Epithelial cell of prostate (primary cell): ENCODE measurements around the gene ARHGAP33.

ENCODE experiments used
- DNase-seq: peaks from one replicate; pipeline ENCODE4 v3.0.0-alpha.2; 2011; ENCODE audit warnings: low read depth, low spot score
- H3K27ac ChIP-seq: fragments of 450-650 bp; 2 replicates; pipeline ENCODE4 v1.5.1; 2017; ENCODE audit warnings: mild to moderate bottlenecking

Gene ARHGAP33

DNA sequence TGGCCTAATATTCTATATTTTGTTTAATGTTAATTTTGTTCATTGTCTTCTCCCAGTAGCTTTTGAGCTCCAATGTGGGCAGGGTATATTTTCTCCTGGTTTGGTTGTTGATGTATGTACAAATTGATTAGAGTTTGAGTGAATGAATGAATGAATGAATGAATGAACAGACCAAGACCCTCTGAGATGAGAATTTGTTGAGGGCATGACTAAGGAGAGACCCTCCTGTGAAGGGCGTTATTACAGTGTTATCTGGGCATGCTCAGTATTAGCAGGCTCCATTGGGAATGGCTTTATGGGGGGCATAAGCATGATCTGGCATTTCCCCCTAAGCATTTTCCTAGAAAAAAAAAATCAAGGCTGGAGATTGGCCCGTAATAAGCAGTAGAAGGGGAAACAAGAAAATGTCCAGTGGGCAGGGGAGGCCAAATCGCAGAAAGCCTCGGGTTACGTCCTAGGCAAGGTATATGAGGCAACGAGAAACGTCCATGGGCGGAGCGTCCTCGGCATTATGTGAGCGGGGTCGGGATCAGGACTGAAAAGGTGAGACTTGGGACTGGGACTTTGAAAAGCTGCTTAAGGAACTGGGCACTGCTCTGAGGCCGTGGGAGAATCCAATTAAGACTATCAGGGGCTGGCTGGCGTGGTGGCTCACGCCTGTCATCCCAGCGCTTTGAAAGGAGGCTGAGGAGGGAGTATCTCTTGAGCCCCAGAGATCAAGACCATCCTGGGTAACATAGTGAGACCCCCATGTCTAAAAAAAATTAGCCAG is 904 bp upstream of the ARHGAP33 start:
- no peak overlapping the region for H3K27ac ChIP-seq
- DNase-seq, result no peak

DNA sequence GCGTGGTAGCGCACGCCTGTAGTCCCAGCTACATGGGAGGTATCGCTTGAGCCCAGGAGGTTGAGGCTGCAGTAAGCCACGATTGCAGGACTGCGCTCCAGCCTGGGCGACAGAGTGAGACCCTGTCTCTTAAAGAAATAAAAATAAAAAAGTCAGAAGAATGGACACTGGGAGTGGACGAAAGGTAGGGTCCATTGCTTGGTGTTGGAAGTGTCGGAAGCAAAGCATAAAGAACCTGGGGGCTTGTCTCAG is 392 bp upstream of the ARHGAP33 start:
- DNase-seq, result no peak
- no peak overlapping the region for H3K27ac ChIP-seq

DNA sequence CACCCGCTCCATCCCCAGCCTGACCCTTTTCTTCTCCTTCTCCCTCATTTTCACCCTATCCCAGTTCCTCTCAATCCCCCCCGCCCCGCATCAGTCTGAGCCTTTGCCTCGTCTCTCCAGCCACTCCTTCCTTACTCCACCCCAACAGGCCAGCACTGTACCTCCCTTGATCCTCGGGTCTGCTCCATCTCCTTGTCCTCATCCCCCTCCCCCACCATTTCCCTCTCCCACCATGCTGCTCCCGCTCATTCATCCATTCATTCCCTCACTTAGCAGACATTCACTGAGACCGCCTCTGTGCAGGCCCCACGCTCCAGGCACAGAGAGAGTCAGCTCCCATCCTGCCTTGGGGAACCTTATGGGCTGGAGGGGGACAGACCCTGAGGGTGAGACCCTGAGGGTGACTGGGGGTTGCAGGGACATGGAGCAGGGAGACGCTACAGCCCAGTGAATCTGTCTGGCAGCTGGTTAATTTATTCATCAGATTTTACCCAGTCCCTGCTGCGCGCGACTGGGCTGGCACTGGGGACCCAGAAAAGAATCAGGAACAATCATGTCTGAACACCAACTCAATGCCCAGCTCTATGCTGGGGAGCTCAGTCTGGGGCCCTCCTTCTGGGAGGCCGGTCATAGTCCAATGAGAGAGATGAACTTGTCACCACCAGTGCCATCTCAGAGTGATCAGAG is 881 bp downstream of the ARHGAP33 start:
- H3K27ac ChIP-seq, result no peak overlapping the region
- DNase-seq, result no peak

- DNase-seq, result no peak
- H3K27ac ChIP-seq, result no peak overlapping the region
Observed at GRCh38 chr19:35777086-35777841, 1.9 kb downstream of the ARHGAP33 start.

GRCh38 chr19:35777961-35778360 is 2.6 kb downstream of the ARHGAP33 start:
- DNase-seq, result no peak
- no peak overlapping the region for H3K27ac ChIP-seq

- H3K27ac ChIP-seq, result no peak overlapping the region
- DNase-seq, result no peak
Observed at GRCh38 chr19:35779033-35779432, 3.7 kb downstream of the ARHGAP33 start.

DNA sequence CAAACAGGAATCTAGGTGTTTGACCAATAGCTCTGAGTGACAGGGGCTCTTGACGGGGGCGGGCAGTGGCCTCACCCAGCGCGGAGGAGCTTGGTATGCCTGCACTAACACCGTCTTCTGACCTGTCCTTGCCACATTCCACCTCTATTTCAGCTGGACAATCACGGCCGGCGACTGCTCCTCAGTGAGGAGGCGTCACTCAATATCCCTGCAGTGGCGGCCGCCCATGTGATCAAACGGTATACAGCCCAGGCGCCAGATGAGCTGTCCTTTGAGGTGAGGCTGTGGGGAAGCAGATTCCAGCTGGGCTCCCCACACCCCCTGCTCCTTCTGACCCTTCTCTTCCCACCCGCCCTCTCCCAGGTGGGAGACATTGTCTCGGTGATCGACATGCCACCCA is 4.7 kb downstream of the ARHGAP33 start:
- H3K27ac ChIP-seq, result no peak overlapping the region
- DNase-seq, result no peak

DNA sequence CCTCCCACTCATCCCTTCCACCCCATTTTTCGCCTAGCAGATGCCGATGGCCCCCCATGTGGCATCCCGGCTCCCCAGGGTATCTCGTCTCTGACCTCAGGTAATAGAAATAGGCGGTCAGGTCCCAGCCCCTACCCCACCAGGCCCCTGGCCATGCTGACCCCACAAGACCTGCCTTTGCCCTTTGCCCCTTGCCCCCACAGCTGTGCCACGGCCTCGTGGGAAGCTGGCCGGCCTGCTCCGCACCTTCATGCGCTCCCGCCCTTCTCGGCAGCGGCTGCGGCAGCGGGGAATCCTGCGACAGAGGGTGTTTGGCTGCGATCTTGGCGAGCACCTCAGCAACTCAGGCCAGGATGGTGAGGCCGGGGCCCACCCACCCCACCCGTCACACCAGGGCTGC is 5.4 kb downstream of the ARHGAP33 start:
- no peak overlapping the region for H3K27ac ChIP-seq
- DNase-seq, result no peak

DNA sequence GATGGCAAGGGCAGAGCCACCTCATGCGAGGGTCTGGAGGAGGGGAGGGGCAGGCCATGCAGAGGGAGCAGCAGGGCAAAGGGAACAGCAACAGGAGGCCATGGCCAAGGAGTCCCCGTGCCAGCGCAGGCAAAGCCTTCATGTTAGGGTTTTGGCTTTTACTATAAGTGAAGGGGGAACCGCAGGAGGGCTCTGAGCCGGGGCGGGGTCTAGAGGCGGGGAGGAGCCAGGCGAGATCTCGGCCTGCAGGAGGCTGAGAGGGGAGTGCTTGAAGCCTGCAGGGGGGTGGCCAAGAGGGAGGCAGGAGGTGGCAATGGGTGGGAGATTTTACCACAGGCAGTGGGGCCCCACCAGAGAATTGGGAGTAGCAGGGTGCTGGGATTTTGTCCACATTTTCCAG is 6.3 kb downstream of the ARHGAP33 start:
- DNase-seq, result no peak
- no peak overlapping the region for H3K27ac ChIP-seq

- no peak for DNase-seq
- no peak overlapping the region for H3K27ac ChIP-seq
Observed at GRCh38 chr19:35782589-35782988, 7.2 kb downstream of the ARHGAP33 start.

DNA sequence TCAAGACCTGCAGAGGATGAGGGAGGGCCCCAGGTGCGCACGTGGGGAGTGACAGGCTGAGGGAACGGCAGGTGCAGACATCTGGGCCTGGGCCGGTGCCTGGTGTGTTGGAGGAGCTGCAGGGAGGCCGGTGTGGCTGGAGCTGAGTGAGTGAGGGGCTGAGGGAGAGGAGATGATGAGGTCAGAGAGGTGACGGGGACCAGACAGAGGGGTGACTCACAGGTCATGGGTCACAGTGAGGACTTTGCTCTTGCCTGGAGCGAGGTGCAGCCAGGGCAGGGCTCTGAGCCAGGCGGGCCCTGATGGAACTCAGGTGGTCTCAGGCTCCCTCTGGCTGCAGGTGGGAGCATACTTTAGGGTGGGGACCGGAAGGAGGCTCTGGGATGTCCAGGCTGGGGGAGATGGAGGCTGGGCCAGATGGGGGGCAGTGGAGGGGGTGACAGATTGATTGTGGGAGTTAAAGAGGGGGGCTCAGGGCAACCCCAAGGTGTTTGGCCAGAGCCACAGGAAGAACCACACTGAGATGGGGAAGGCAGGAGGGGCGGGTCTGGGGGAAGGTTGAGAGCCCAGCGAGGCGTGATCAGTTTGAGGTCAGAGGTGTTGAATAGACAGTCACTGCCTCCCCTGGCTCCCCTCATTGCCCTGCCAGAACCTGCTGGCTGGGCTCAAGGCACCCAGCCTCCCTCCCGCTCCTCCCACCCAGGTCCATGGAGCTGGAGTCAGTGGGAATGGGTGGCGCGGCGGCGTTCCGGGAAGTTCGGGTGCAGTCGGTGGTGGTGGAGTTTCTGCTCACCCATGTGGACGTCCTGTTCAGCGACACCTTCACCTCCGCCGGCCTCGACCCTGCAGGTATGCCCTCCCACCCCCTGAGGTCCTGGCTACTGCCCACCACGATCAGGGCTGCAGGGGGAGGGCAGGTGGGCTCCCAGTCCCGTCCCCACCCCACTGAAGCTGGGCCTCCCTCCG is 8.4 kb downstream of the ARHGAP33 start:
- DNase-seq, result no peak
- no peak overlapping the region for H3K27ac ChIP-seq

DNA sequence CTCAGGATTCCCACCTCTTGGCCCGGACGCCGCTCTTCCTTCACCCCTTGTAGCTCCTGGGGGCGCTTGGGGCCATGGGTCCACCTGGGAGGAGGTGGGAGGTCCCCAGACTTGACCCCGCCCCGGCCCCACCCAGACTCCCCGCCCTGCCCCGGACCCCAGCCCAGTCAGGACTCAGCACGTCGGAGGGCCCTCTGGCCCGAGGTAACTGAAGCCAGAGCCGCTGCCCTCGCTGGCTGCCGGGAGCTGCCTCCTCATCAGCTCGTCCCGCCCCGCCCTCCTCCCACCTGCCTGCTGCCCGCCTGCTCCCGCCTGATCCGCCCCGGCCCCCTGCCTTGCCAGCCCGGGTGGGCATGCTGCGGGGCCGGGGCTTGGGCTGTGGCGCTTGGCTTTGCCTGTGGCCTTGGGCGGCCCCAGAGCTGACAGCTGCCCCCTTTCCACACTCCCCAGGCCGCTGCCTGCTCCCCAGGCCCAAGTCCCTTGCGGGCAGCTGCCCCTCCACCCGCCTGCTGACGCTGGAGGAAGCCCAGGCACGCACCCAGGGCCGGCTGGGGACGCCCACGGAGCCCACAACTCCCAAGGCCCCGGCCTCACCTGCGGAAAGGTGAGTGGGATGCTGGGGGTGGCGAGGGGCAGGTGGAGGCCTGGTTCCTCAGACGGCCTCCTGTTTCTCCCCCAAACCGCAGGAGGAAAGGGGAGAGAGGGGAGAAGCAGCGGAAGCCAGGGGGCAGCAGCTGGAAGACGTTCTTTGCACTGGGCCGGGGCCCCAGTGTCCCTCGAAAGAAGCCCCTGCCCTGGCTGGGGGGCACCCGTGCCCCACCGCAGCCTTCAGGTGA is 9.4 kb downstream of the ARHGAP33 start:
- no peak overlapping the region for H3K27ac ChIP-seq
- DNase-seq, result no peak

DNA sequence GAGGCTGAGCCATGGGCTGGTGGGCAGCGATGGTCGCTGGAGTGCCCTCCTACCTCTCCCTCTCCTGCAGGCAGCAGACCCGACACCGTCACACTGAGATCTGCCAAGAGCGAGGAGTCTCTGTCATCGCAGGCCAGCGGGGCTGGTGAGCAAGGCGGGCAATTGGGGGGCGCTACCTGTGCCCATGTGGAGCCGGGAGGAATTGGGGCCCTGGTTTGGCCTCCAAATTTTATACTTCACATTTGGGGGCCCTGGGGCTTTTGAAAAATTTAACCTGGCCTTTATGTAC is 9.9 kb downstream of the ARHGAP33 start:
- no peak for DNase-seq
- H3K27ac ChIP-seq, result no peak overlapping the region

DNA sequence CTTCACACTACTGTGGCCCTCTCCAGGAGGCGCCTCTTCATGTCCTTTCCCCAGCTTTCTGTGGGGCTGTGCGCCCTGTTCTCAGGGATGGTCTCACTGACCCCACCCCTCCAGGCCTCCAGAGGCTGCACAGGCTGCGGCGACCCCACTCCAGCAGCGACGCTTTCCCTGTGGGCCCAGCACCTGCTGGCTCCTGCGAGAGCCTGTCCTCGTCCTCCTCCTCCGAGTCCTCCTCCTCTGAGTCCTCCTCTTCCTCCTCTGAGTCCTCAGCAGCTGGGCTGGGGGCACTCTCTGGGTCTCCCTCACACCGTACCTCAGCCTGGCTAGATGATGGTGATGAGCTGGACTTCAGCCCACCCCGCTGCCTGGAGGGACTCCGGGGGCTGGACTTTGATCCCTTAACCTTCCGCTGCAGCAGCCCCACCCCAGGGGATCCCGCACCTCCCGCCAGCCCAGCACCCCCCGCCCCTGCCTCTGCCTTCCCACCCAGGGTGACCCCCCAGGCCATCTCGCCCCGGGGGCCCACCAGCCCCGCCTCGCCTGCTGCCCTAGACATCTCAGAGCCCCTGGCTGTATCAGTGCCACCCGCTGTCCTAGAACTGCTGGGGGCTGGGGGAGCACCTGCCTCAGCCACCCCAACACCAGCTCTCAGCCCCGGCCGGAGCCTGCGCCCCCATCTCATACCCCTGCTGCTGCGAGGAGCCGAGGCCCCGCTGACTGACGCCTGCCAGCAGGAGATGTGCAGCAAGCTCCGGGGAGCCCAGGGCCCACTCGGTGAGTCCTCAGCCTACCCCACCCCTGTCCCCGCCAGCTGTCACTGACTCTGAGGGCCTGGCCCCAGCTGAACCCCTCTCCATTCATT is 11.2 kb downstream of the ARHGAP33 start:
- no peak overlapping the region for H3K27ac ChIP-seq
- no peak for DNase-seq

GRCh38 chr19:35787227-35787799 is 11.9 kb downstream of the ARHGAP33 start:
- DNase-seq, result no peak
- H3K27ac ChIP-seq, result no peak overlapping the region

DNA sequence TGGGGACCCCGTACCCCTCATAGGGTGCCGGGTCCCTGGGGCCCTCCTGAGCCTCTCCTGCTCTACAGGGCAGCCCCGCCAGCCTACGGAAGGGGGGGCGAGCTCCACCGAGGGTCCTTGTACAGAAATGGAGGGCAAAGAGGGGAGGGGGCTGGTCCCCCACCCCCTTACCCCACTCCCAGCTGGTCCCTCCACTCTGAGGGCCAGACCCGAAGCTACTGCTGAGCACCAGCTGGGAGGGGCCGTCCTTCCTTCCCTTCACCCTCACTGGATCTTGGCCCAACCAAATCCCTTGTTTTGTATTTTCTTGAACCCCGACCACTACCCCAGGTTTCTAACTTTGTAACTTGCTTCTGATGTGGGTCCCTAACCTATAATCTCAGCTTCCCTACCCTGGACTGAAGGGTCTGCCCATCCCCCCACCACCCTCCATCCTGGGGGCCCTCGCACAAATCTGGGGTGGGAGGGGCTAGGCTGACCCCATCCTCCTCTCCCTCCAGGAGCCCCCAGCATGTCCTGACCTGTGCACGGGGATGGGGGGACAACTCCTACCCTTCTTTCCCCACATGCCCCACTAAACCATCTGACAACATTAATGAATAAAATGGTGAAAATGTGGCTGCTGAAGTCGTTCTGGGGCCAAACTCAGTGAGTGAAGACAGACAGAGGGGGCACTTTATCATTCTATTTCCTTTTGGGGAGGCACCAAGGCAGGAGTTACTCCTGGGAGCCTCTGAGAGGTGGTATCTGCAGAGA is 13.0 kb downstream of the ARHGAP33 start:
- H3K27ac ChIP-seq, result no peak overlapping the region
- DNase-seq, result no peak

DNA sequence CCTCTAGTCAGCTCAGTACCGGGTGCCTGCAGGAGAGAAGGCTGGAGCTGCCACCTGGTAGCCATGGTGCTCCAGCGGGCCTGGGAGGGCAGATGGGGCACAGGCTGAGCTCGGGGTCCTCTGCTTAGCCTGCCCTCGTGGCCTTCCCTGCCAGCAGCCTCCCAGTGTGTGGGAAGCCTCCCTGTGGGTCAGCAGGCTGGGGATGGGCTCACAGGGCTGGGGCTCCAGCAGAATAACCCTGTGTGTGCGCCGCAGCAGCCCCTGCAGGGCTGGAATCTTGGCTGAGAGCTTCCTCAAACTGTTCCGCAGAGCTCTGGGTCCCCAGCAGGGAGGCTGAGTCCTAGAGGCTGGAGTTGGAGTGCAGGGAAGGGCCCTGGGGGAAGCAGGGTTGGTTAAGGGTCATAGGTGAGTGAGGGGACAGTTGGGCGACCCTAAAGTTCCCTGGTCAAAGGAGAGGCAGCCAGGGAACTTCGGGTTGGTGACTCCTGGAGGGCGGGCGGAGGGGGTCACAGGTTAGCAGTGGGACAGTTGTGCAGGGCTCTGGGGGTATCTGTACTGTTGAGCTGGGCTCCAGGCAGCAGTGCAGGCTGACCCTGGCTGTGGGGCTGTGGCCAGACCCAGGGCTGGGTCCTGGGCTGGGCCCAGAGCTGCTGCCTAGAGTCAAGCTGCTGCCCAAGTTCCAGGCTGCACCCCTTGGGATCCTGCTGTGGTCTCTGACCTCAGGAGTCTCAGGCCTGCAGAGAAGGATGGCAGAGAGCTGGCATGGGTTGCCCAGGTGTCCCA is 14.0 kb downstream of the ARHGAP33 start:
- no peak for DNase-seq
- H3K27ac ChIP-seq, result no peak overlapping the region
